A549 (cell line): ENCODE measurements around the gene NEBL. TPM values are rescaled to one million over a fixed set of nuclear protein-coding genes. Genes with fewer than 3 reads are reported as not detected.

Source experiments
- ATAC-seq, 2 experiments: fragments of 200-7000 bp in 1 of 2; fragments of >200 bp in 1 of 2; cut with Nextera tagmentation in 1 of 2; cut with Tn5 transposase in 1 of 2; 3 replicates each; pipeline versions ENCODE4 v1.8.0 to v1.9.1; 2018 to 2020; ENCODE audit warnings: mild to moderate bottlenecking in 1 of 2, moderate library complexity in 1 of 2
- CTCF ChIA-PET: fragments of 300-600 bp; sonication (Branson Sonifier 250); formaldehyde crosslinking; extraction: SDS; loops from one replicate; lab custom pipeline; 2021; ENCODE audit warnings: antibody characterized with exemption, inconsistent platforms; lab: Yijun Ruan, JAX
- POLR2A ChIA-PET: fragments of 350-600 bp; formaldehyde crosslinking; extraction: SDS; loops from one replicate; lab custom pipeline; 2021; ENCODE audit warnings: antibody characterized with exemption, inconsistent platforms; lab: Yijun Ruan, JAX
- DNase-seq, 2 experiments: peaks; one replicate each; pipeline versions ENCODE4 v3.0.0 to v3.0.0-alpha.2; 2011 to 2016; ENCODE audit warnings: low read depth in 1 of 2, low spot score in 1 of 2
- FAIRE-seq: peaks from 2 replicates; lab custom pipeline; 2011; peaks lifted over from hg19 to GRCh38; lab: Jason Lieb, UNC
- H3K27ac ChIP-seq, 2 experiments: fragments of >200 bp; sonication (Bioruptor Twin); formaldehyde crosslinking; 3 replicates each; pipeline ENCODE4 v1.5.1; 2016 to 2017
- H3K4me1 ChIP-seq: fragments of >200 bp; sonication (Bioruptor Twin); formaldehyde crosslinking; 3 replicates; pipeline ENCODE4 v1.6.1; 2016
- H3K4me2 ChIP-seq: fragments of >200 bp; sonication (Bioruptor Twin); formaldehyde crosslinking; 3 replicates; pipeline ENCODE4 v1.6.1; 2016
- H3K4me3 ChIP-seq: fragments of >200 bp; sonication (Bioruptor Twin); formaldehyde crosslinking; 3 replicates; pipeline ENCODE4 v1.5.1; 2016
- H3K9me3 ChIP-seq: fragments of >200 bp; sonication (Bioruptor Twin); formaldehyde crosslinking; 3 replicates; pipeline ENCODE4 v1.6.1; 2016
- BHLHE40 ChIP-seq: IDR thresholded peaks from 2 replicates; pipeline ENCODE4 v1.6.1; 2012; ENCODE audit warnings: low read depth, low read length, inconsistent platforms
- CBX8 ChIP-seq: fragments of 200-600 bp; sonication (generic); IDR thresholded peaks from 2 replicates; pipeline ENCODE4 v1.6.1; 2016
- CHD4 ChIP-seq: fragments of 200-600 bp; sonication (generic); IDR thresholded peaks from 2 replicates; pipeline ENCODE4 v1.6.1; 2016; ENCODE audit warnings: antibody characterized with exemption, mild to moderate bottlenecking, borderline replicate concordance
- CTCF ChIP-seq: fragments of >200 bp; sonication (Bioruptor Twin); formaldehyde crosslinking; IDR thresholded peaks from 3 replicates; pipeline ENCODE4 v1.5.1; 2016
- EHMT2 ChIP-seq: fragments of 200-600 bp; sonication (generic); IDR thresholded peaks from 2 replicates; pipeline ENCODE4 v1.6.1; 2016; ENCODE audit warnings: antibody characterized with exemption, low read depth, mild to moderate bottlenecking, moderate library complexity
- FOSB ChIP-seq: fragments of 250-450 bp; sonication (Bioruptor Pico); IDR thresholded peaks from 2 replicates; pipeline ENCODE4 v1.5.0; 2020; ENCODE audit warnings: mild to moderate bottlenecking, moderate library complexity
- FOSL2 ChIP-seq, 2 experiments: fragments of 450-650 bp in 1 of 2; fragments of >200 bp in 1 of 2; sonication (Bioruptor Twin) in 1 of 2; formaldehyde crosslinking; IDR thresholded peaks; 2 replicates each; pipeline versions ENCODE4 v1.5.0 to v1.6.1; 2016 to 2020; ENCODE audit warnings: mild to moderate bottlenecking in 1 of 2, moderate library complexity in 1 of 2
- FOXS1 ChIP-seq: fragments of 250-450 bp; sonication (Bioruptor Pico); IDR thresholded peaks from 2 replicates; pipeline ENCODE4 v1.5.0; 2020; ENCODE audit warnings: mild to moderate bottlenecking, moderate library complexity
- HDAC2 ChIP-seq: fragments of 200-600 bp; sonication (generic); IDR thresholded peaks from 2 replicates; pipeline ENCODE4 v1.6.1; 2016
- HOXA7 ChIP-seq: fragments of 250-450 bp; sonication (Bioruptor Pico); IDR thresholded peaks from 2 replicates; pipeline ENCODE4 v1.5.0; 2020; ENCODE audit warnings: mild to moderate bottlenecking, moderate library complexity
- HOXB13 ChIP-seq: fragments of 250-450 bp; sonication (Bioruptor Pico); IDR thresholded peaks from 2 replicates; pipeline ENCODE4 v1.5.0; 2020; ENCODE audit warnings: low read depth, mild to moderate bottlenecking, moderate library complexity
- JUNB ChIP-seq: fragments of >200 bp; sonication (Bioruptor Twin); formaldehyde crosslinking; IDR thresholded peaks from 2 replicates; pipeline ENCODE4 v1.6.1; 2016
- KDM1A ChIP-seq: fragments of 200-600 bp; sonication (generic); IDR thresholded peaks from 2 replicates; pipeline ENCODE4 v1.6.1; 2016; ENCODE audit warnings: low read depth, mild to moderate bottlenecking
- PBX3 ChIP-seq: IDR thresholded peaks from 2 replicates; pipeline ENCODE4 v1.6.1; 2012
- POLR2A ChIP-seq: IDR thresholded peaks from 2 replicates; pipeline ENCODE4 v1.6.1; 2012; ENCODE audit warnings: mild to moderate bottlenecking, low read length
- POLR2AphosphoS2 ChIP-seq: conservative IDR thresholded peaks from 2 replicates; pipeline ENCODE4 v1.6.1; 2012; ENCODE audit warnings: low read length, improper control_type of control experiment, inconsistent platforms
- RAD21 ChIP-seq, 2 experiments: fragments of >200 bp in 1 of 2; sonication (Bioruptor Twin) in 1 of 2; formaldehyde crosslinking in 1 of 2; IDR thresholded peaks in 1 of 2; conservative IDR thresholded peaks in 1 of 2; 2 replicates in 1 of 2; 3 replicates in 1 of 2; pipeline ENCODE4 v1.6.1; 2012 to 2018; ENCODE audit warnings: inconsistent platforms in 1 of 2
- RNF2 ChIP-seq: fragments of 200-600 bp; sonication (generic); IDR thresholded peaks from 2 replicates; pipeline ENCODE4 v1.6.1; 2016; ENCODE audit warnings: low read depth, mild to moderate bottlenecking, antibody characterized with exemption, moderate library complexity, borderline replicate concordance
- SMC3 ChIP-seq: fragments of >200 bp; sonication (Bioruptor Twin); formaldehyde crosslinking; IDR thresholded peaks from 3 replicates; pipeline ENCODE4 v1.6.1; 2018; ENCODE audit warnings: inconsistent platforms
- TFCP2L1 ChIP-seq: fragments of 250-450 bp; sonication (Bioruptor Pico); IDR thresholded peaks from 2 replicates; pipeline ENCODE4 v1.5.0; 2021; ENCODE audit warnings: mild to moderate bottlenecking
- TP53 ChIP-seq: fragments of 250-450 bp; sonication (Bioruptor Pico); IDR thresholded peaks from 2 replicates; pipeline ENCODE4 v1.5.0; 2021; ENCODE audit warnings: mild to moderate bottlenecking, moderate library complexity
- ZFP36 ChIP-seq: fragments of 450-650 bp; IDR thresholded peaks from 2 replicates; pipeline ENCODE4 v1.6.1; 2014; ENCODE audit warnings: borderline replicate concordance; ENCODE audit not compliant: partially characterized antibody
- ZNF302 ChIP-seq: fragments of 250-450 bp; sonication (Bioruptor Pico); IDR thresholded peaks from 2 replicates; pipeline ENCODE4 v1.9.0; 2021; ENCODE audit warnings: inconsistent platforms, mild to moderate bottlenecking, moderate library complexity
- WGBS: methylation state at CpG from one replicate; pipeline ENCODE4 v1.1.6; 2017; ENCODE audit errors: missing lambda C conversion rate; 5-methylcytosine and 5-hydroxymethylcytosine counted together
- polyA plus RNA-seq, 4 experiments: library from polyadenylated mRNA; depleted of rRNA in 3 of 4; stranded (reverse); fragments of >200 nt; fragmentation: RNase III in 1 of 4; extraction: RNeasy Plus Mini Kit Qiagen cat#74134 plus additional on column Dnase treatment in 1 of 4; gene quantifications; 2 replicates in 3 of 4; 3 replicates in 1 of 4; pipeline ENCODE4 v1.2.3, GENCODE V29; 2011 to 2017

The NEBL gene
- polyA plus RNA-seq, 2 of the 4 experiments (the other 2 are of a cell fraction), result 13.0 to 33.8 TPM

GRCh38 chr10:20855398-20856038, 41.6 kb downstream of the NEBL start:
- Histone ChIP-seq H3K4me3 (no peak overlapping the region), H3K4me1 (no peaks in the 10 kb centered on the region), H3K9me3 (no peaks in the 10 kb centered on the region), H3K4me2 (no peak overlapping the region), H3K27ac (no peak overlapping the region)
- DNase-seq (peak in 1 of 2 experiments; percentile 36), FAIRE-seq (no peak), ATAC-seq (no peak)
- WGBS, result 21% methylated on average over 5 of the region's 5 CpGs
- POLR2A ChIA-PET, result no interaction called here
- no peak for TF ChIP-seq TFCP2L1
- no peak for TF ChIP-seq PBX3
- peak; percentile 68 to 72 for TF ChIP-seq RAD21 (conservative IDR thresholded peaks at IDR 0.05 in 1 of 2, IDR thresholded peaks at IDR 0.05 in 1 of 2)
- TF ChIP-seq EHMT2, result no peak
- no peak for TF ChIP-seq HOXA7 (CRISPR knock-in tag)
- TF ChIP-seq SMC3, result peak; percentile 35; the same call in 2 of the 3 replicates
- TF ChIP-seq ZFP36, result no peak
- TF ChIP-seq CTCF, result peak; percentile 56
- CTCF ChIA-PET, result no interaction called here

- Histone ChIP-seq H3K27ac (no peak overlapping the region), H3K4me1 (no peaks in the 10 kb centered on the region)
- no peak for FAIRE-seq
- TF ChIP-seq HDAC2 (no peak), TP53 (CRISPR knock-in tag) (no peak), POLR2A (no peak), CTCF (no peak), JUNB (no peak), BHLHE40 (no peak), KDM1A (no peak), CHD4 (no peak), TFCP2L1 (no peak), FOSL2 (IDR thresholded peaks at IDR 0.05) (no peak), FOSL2 (CRISPR knock-in tag; IDR thresholded peaks at IDR 0.05) (no peak), POLR2AphosphoS2 (no peak), FOXS1 (CRISPR knock-in tag) (no peak), HOXA7 (CRISPR knock-in tag) (no peak), ZNF302 (CRISPR knock-in tag) (no peak), HOXB13 (CRISPR knock-in tag) (no peak), CBX8 (no peak), RNF2 (no peak), FOSB (CRISPR knock-in tag) (no peak)
- TF ChIP-seq, all 56 proteins: peak for 0
- DNase-seq (no peak), ATAC-seq (no peak)
- CTCF ChIA-PET, result interaction anchor here (0.9 to 1.7 kb wide), 2 partner anchors 416 to 1034 kb away, joined by 3 read pairs; no protein-coding TSS in a partner anchor
- Histone ChIP-seq H3K9me3 (no peaks in the 10 kb centered on the region), H3K4me2 (no peak overlapping the region), H3K4me3 (no peak overlapping the region)
- WGBS, result 88% methylated on average over 2 of the region's 2 CpGs
- POLR2A ChIA-PET, result no interaction called here
These were observed 43.8 kb downstream of the NEBL start for GRCh38 chr10:20853276-20853675.
